Cardiac muscle cell (in vitro differentiated cells and primary cell): Measurements from ENCODE around the gene PHC2. TPM values are rescaled to one million over a fixed set of nuclear protein-coding genes. Genes with fewer than 3 reads are reported as not detected.

Experiments used
- DNase-seq, 2 donors: peaks; one replicate each; pipeline versions ENCODE4 v3.0.0 to v3.0.0-alpha.2; 2010 to 2017; ENCODE audit warnings: low read depth in 1 of 2, low spot score in 1 of 2
- H3K27ac ChIP-seq: fragments of 200-600 bp; sonication (generic); 2 replicates; pipeline ENCODE4 v1.5.1; 2016
- H3K27me3 ChIP-seq: fragments of 200-600 bp; sonication (generic); 2 replicates; pipeline ENCODE4 v1.6.0; 2016; ENCODE audit warnings: control low read depth
- H3K36me3 ChIP-seq: fragments of 200-600 bp; sonication (generic); 2 replicates; pipeline ENCODE4 v1.5.1; 2016; ENCODE audit warnings: control low read depth
- H3K4me1 ChIP-seq: fragments of 200-600 bp; sonication (generic); 2 replicates; pipeline ENCODE4 v1.8.1; 2017; ENCODE audit warnings: low read depth, mild to moderate bottlenecking, mixed run types
- H3K4me3 ChIP-seq: fragments of 200-600 bp; sonication (generic); 2 replicates; pipeline ENCODE4 v1.5.1; 2016; ENCODE audit warnings: mild to moderate bottlenecking
- H3K9me3 ChIP-seq: fragments of 200-600 bp; sonication (generic); 2 replicates; pipeline ENCODE4 v1.5.1; 2017; ENCODE audit warnings: low read depth, mild to moderate bottlenecking, control low read depth
- polyA plus RNA-seq: library from polyadenylated mRNA; unstranded; fragments of >200 nt; fragmentation: Nextera tagmentation; extraction: Ambion mirVana; gene quantifications from 2 replicates; pipeline ENCODE4 v1.2.1, GENCODE V29; 2016
- total RNA-seq: library from RNA; depleted of rRNA; stranded (reverse); fragments of >200 nt; gene quantifications from 2 replicates; pipeline ENCODE4 v1.2.3, GENCODE V29; 2016
- TF ChIP-seq, protein P1 (sequence below): IDR thresholded peaks from 2 replicates; pipeline ENCODE4 v1.5.1; 2012; ENCODE audit warnings: low read depth, mild to moderate bottlenecking, low read length

PHC2 gene
- total and polyA plus RNA-seq, 2 experiments from 2014 or later, result 81.8 to 86.0 TPM

DNA sequence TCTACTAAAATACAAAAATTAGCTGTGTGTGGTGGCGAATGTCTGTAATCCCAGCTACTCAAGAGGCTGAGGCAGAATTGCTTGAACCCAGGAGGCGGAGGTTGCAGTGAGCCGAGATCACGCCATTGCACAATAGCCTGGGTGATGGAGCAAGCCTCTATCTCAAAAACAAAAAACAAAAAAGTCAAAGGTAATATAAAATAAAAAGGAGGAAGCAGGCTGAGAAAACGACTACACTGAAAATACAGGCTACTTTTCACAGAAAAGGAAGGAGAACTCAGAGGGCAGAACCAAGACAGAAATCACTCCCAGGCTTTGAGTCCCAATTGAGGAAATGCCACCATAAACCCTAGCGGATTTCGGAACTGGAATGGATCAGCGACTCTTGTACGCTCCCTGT is 104.1 kb downstream of the PHC2 start:
- H3K36me3 ChIP-seq, result peaks cover 75% of the 10 kb centered on the region

DNA sequence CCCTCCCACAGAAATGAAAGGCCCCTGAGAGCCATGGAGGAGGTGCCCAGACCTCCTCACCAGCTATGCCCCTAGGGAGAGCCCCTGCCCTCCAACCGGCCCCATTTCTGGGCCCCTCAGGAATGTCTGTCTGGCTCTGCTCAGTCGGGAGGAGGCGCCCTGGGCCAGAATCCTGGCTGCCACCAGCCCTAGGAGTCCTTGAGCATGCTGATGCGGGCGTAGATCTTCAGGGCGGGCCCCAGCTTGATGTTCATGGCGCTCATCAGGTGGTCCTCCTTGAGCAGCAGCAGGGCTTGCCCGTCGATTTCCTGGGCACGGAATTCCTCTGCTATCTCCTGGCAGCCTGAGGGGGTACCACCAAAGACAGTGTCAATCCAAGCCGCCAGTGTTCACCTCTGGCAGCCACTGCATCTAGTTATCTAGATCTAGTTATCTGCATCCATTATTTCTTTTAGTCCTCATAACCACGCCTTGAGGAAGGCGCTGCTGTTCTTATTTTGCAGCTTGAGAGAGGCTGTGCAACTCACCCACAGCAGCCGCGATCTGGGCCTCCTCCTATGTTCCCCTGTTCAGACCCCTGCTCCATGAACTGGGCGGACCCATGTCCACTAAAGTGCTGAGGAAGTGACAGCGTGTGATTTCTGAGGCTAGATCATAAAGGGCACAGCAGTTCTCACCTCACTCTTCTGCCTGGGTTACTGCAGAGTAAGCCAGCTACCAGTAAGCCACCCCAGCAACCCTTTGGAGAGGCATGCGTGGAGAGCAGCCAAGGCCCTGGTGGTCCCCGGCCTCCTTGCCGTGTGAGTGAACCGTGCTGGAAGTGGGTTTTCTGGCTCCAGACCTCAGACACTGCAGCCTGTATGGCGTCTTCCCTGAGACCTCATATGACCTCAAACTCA is 106.0 kb downstream of the PHC2 start:
- no peak for DNase-seq
- Histone ChIP-seq H3K27ac (no peak overlapping the region), H3K9me3 (no peaks in the 10 kb centered on the region), H3K4me1 (no peaks in the 10 kb centered on the region), H3K36me3 (peaks cover 61% of the 10 kb centered on the region), H3K4me3 (no peak overlapping the region), H3K27me3 (no peaks in the 10 kb centered on the region)
- TF ChIP-seq, protein P1, sequence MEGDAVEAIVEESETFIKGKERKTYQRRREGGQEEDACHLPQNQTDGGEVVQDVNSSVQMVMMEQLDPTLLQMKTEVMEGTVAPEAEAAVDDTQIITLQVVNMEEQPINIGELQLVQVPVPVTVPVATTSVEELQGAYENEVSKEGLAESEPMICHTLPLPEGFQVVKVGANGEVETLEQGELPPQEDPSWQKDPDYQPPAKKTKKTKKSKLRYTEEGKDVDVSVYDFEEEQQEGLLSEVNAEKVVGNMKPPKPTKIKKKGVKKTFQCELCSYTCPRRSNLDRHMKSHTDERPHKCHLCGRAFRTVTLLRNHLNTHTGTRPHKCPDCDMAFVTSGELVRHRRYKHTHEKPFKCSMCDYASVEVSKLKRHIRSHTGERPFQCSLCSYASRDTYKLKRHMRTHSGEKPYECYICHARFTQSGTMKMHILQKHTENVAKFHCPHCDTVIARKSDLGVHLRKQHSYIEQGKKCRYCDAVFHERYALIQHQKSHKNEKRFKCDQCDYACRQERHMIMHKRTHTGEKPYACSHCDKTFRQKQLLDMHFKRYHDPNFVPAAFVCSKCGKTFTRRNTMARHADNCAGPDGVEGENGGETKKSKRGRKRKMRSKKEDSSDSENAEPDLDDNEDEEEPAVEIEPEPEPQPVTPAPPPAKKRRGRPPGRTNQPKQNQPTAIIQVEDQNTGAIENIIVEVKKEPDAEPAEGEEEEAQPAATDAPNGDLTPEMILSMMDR, result no peak

More for the DNA sequence above, 104.1 kb downstream of the PHC2 start:
- TF ChIP-seq, protein P1, result no peak
- Histone ChIP-seq H3K4me3 (no peak overlapping the region), H3K27me3 (no peaks in the 10 kb centered on the region), H3K27ac (no peak overlapping the region), H3K9me3 (no peaks in the 10 kb centered on the region), H3K4me1 (no peaks in the 10 kb centered on the region)
- peak in 1 of 2 donors; percentile 43 for DNase-seq

GRCh38 chr1:33323663-33324477 is 107.0 kb downstream of the PHC2 start:
- TF ChIP-seq, protein P1, result no peak

GRCh38 chr1:33322870-33323585 is 107.9 kb downstream of the PHC2 start:
- no peaks in the 10 kb centered on the region for H3K4me1 ChIP-seq
- H3K4me3 ChIP-seq, result no peak overlapping the region
- no peak for DNase-seq
- TF ChIP-seq, protein P1, result no peak
- peak overlapping the region; percentile 23 for H3K27ac ChIP-seq
- no peaks in the 10 kb centered on the region for H3K9me3 ChIP-seq
- no peaks in the 10 kb centered on the region for H3K27me3 ChIP-seq
- H3K36me3 ChIP-seq, result peaks cover 45% of the 10 kb centered on the region

More at GRCh38 chr1:33323663-33324477, 107.0 kb downstream of the PHC2 start:
- H3K27me3 ChIP-seq, result no peaks in the 10 kb centered on the region
- no peaks in the 10 kb centered on the region for H3K4me1 ChIP-seq
- no peaks in the 10 kb centered on the region for H3K9me3 ChIP-seq
- DNase-seq, result no peak
- H3K27ac ChIP-seq, result peak overlapping the region; percentile 23
- H3K36me3 ChIP-seq, result peaks cover 51% of the 10 kb centered on the region
- H3K4me3 ChIP-seq, result no peak overlapping the region

GRCh38 chr1:33322109-33322508 is 108.8 kb downstream of the PHC2 start:
- Histone ChIP-seq H3K27me3 (no peaks in the 10 kb centered on the region), H3K36me3 (peaks cover 35% of the 10 kb centered on the region), H3K4me1 (no peaks in the 10 kb centered on the region), H3K27ac (no peak overlapping the region), H3K4me3 (no peak overlapping the region), H3K9me3 (no peaks in the 10 kb centered on the region)
- TF ChIP-seq, protein P1, result no peak
- DNase-seq, result no peak
